Fibroblast of skin of left biceps (primary cell): ENCODE measurements around the gene CST11.

Experiments
- DNase-seq, 2 experiments: peaks; one replicate each; pipeline ENCODE4 v3.0.0-alpha.2; 2013; ENCODE audit warnings: low read depth in 2 of 2

CST11 gene

GRCh38 chr20:23453549-23454543, 1.2 kb upstream of the CST11 start:
- DNase-seq, result no peak

DNA sequence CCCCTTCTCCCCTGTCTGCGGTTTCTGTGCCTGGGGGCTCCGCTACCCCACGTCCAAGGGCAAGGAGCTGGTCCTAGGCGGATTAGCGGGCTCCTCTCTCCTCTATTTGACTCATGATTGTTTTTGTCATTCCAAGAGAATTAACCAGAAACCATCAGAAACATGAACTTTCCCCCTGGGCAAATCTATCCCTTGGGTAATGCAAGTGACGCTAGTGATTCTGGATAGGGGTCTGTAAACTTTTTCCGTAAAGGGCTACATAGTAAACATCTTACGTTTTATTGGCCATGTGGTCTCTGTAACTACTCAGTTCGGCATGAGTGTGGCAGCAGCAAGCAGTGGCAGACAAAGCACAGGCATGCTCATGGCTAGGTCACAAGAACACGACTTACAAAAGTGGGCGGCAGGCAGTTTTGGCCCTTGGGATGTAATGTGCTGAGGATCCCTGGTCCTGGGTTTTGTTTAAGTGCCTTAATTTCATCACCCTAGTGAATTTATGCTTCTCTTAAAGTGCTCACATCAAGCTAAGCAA, 654 bp downstream of the CST11 start:
- DNase-seq, result no peak

GRCh38 chr20:23450877-23451276, 1.8 kb downstream of the CST11 start:
- DNase-seq, result no peak

DNA sequence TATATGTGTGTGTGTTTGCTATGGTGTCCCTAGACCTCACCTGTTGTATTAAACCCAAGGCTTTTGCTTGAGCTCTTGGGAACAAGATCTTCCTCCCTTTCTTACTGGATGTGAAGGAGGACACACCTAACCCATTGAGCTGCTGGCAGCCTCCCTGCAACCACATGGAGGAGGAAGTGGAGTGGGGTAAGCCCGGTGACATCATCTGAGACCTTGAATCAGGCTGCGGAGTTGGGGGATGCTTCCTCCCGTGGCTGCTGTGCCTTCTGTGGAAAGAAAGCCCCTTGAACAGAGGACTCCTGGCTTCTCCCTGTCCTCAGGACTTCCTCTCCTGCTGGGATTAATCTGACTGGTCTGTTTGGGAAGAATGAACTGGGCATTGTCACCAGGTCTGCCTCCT, 3.3 kb downstream of the CST11 start:
- DNase-seq, result no peak

DNA sequence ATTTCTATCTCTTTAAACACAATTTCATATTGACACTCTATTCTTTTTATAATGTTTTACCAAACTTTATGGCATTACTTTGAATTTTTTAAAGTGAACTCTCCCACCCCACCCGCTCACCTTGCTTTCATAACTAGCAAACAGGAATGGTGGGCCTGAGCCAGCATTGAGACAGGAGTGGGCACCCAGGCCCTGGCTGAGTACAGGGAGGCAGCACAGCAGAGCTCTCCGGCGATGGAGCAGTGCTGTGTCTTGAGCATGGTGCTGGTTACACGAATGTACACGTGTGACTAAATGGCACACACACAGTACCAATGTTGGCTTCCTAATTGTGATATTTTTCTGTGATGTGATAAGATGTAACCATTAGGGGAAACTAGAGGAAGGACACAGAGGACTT, 4.5 kb downstream of the CST11 start:
- DNase-seq, result no peak

GRCh38 chr20:23446505-23446904, 6.2 kb downstream of the CST11 start:
- no peak for DNase-seq

DNA sequence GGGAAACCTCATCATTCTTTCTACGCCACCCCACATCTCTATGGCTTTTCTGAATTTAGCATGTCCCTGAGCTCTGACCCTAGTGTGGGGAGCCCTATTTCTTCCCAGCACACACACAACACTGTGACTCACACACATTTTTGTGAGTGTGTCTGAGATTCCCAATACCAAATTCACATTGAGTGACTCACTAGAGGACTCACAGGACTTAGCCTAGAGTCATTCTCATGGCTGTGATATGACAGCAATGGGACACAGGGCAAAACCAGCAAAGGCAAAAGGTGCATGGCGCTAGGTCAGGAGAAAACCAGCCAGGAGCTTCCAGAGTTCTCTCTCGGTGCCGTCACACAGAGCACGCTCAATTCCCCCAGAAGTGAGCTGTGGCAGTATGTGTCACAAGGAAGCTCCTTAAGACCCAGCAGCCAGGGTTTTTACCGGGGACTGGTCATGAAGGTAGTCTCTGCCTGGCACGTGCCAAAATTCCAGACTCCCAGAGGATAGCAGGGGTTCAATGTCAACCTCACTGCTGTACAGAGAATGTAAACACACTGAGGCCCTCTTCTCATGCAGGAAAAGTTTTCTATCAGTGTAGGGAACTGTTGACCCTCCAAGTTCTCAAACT, 7.0 kb downstream of the CST11 start:
- peak; percentile 35 to 36 for DNase-seq

DNA sequence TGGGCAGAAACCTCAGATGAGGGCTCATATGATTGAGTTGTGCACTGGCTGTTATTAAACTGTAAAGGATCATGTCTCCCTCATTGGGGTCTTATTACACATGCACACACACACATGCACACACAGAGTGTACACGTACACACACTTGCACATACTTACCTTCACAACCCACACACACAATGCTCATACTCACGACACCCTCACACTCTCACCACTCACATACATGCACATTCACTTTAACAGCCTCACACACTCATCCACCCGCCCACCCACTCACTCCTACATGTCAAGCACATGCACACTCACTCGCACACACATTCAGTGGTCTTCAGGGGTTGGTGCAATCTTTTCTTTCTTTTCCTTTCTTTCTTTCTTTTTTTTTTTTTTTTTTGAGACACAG, 7.8 kb downstream of the CST11 start:
- no peak for DNase-seq

- no peak for DNase-seq
These were observed 10.2 kb downstream of the CST11 start for GRCh38 chr20:23442436-23442835.

DNA sequence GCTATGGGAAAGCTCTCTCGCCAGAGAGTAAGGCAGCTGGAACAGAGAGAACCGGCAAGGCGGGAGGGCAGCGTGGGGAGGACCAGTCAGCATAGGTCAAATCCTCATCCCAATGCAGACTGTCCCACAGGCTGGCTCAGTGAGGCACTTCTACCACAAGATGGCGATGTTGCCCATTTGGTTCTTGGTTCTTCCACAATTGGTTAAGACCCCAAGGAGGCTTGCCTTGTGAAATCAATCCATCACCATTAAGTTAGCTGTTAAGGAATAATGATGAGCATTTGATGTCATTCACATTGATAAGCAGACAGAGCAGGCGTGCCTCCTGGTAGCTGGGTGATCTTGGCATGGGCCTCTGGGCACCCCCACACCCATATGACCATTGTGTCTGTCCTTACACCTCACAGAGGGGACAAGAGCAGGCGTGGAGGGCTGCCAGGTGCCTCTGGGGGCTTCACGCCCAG, 10.8 kb downstream of the CST11 start:
- peak; percentile 34 to 36 for DNase-seq

GRCh38 chr20:23440004-23440403, 12.7 kb downstream of the CST11 start:
- no peak for DNase-seq

DNA sequence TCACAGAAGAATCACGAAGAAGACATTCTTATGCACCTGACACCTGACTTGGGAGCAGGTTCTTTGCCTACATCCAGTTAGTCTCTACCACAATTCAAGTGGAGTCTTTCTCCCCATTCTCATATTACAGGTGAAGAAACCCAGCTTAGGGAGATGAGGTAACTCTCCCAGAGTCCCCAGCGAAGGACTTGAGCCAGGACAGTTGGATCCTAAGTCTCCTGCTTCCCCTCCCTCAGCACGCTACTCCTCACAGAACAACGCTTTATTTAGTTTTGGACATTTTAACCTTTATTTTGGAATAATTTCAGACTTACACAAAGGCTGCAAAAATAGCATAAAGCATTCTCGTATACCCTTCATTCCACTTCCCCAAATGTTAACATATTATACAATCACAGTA, 14.0 kb downstream of the CST11 start:
- no peak for DNase-seq

DNA sequence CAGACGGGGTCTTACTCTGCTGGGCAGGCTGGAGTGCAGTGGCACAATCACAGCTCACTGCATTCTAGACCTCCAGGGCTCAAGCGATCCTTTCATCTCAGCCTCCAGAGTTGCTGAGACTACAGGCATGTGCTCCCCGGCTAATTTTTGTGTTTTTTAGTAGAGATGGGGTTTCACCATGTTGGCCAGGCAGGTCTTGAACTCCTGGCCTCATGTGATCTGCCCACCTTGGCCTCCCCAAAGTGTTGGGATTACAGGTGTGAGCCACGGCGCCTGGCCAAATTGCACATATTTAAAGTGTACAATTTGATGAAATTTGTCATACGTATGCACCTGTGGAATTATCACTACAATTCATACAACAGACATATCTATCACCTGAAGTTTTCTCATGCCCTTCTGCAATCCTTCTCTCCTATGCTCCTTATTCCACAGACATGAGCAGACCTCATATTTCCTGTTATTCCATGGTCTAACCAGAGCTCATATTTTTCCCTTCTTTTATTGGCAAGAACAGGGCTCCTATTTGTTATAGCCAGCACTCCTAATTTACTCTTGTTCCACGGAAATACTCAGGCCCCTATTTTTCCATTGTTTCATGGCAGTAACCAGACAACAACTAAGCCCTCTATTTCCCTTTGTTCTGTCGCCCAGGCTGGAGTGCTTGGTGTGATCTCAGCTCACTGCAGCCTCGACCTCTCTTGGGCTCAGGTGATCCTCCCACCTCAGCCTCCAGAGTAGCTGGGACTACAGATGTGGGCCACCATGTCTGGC, 15.4 kb downstream of the CST11 start:
- no peak for DNase-seq

DNA sequence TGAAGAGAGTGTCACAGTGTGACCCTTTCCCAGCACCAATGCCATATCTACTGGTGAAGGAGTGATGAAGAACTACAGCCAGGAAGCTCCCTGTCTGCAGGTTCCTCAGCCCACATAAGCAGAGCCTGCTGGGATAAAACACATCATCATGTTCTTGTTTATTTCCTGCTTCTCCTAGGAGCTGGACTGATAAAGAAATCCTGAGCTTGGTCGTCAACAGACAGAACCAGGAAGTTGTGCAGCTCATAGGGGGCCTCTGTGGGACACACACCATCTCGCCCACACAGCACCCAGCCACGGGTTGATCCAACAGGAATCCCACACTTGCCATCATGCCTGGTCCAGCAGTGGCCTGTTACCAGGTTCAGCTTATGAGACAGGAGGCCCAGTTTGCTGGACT, 16.0 kb downstream of the CST11 start:
- DNase-seq, result no peak

DNA sequence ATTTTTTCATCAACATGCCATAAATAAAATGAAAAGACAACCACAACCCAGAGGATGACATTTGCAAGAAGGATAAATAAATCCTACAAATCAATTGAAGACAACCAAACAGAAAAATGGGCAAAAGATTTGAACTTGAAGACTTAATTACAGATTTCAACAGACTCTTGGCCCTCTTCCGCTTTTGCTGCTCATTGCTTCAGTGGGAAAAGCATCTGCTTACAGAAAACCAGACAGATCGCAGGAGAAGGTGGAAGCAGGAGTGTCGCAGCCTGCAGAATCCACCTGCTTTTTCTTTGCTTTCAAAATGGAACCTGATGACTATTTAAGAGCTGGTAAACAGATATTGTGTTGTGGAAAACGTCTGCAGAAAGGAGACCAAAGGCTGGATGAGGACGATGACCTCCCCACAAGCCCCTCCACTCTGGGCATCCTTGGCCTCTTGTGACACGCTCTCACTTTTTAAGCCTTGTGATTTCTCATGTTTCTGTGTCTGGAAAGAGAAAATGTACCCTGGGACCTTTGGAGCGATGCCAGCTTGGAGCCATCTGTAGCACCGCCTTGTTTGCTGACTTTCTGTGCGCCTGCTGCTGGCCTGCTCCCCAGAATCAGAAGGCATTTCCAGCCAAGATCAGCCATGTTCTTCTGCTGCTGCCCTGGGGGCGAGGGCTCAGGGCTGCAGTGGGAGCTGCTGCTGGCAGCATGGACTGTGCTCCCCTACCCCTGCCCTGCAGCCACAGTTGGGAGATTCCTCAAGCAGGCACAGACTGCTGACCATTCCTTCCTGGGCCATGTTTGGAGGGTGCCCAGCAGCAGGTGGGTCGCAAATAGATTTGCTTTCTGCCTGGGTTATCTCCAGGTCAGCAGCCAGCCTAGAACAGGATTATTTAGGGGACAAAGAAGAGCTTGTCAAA, 16.8 kb downstream of the CST11 start:
- DNase-seq, result no peak

- DNase-seq, result no peak
These were observed 18.0 kb downstream of the CST11 start for GRCh38 chr20:23434521-23435313.

GRCh38 chr20:23433628-23434027, 19.0 kb downstream of the CST11 start:
- DNase-seq, result no peak

- DNase-seq, result no peak
These were observed 27.5 kb downstream of the CST11 start for GRCh38 chr20:23425129-23425528.

- DNase-seq, result peak; percentile 56 to 66
These were observed 31.4 kb downstream of the CST11 start, which contains the start of gene NAPB for GRCh38 chr20:23420943-23421931. Gene NAPB, minus strand, starts transcription at chr20:23421488. Its CDS starts 86 bp downstream, at chr20:23421402.
